HG03103 (cell line): ENCODE data around the gene ZNRF2.

ENCODE experiments used
- ATAC-seq: cut with Tn5 transposase; IDR thresholded peaks from one replicate; pipeline ENCODE4 v1.9.1; 2021; ENCODE audit warnings: low read depth; ENCODE audit not compliant: unreplicated experiment

The ZNRF2 gene

DNA sequence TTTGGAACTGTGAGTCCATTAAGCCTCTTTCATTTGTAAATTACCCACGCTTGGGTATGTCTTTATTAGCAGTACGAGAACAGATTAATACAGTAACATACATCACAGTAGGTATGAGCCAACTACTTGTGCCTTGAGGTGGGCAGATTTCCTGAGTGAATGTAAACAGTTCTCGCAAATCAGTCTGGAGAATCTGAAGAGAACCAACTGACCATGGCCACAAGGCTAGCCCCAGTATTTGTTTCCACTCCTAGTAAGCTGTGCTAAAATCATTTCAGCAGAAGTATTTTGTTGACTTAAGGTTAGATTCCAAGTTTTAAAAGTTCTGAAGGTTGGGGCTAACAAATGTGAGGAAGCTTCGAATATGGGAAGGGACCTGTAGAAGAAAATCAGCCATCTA, 111.3 kb downstream of the ZNRF2 start:
- no peak for ATAC-seq

DNA sequence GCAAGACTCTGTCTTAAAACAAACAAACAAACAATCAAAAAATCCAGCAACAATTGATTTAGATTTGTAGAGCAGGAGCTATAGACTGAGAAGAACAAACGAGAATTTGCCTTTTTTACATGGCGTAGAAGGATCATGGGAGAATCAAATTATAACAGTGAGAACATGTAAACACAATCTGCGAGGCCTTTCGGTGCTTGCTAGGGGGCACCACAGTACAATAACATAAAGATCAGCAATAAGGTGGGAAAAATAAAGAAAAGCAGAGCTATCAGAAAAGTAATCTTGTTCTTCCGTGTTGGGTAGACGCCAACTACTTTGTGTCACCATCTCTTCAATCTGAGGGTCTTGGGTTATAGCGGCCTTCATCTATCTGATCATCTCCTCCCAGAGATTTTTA, 112.0 kb downstream of the ZNRF2 start:
- no peak for ATAC-seq

DNA sequence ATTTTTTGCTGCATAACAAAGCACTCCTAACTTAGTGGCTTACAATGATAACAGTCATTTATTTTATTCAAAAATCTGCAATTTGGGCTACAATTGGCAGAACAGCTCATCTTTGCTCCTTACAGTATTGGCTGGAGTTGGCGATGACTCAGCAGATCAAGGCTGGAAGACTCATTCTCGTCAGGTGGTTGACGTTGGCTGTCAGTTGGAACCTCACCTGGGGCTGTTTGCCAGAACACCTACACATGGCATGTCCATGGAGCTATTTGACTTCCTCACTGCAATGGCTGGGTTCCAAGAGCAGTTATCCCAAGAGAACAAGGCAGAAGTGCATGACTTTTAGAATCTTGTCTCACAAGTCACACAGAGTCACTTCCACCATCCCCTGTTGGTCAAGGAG, 119.1 kb downstream of the ZNRF2 start:
- ATAC-seq: no peak

GRCh38 chr7:30405179-30405578, 120.8 kb downstream of the ZNRF2 start:
- ATAC-seq: no peak

- ATAC-seq: no peak
These were observed 122.4 kb downstream of the ZNRF2 start for GRCh38 chr7:30406664-30407425.

DNA sequence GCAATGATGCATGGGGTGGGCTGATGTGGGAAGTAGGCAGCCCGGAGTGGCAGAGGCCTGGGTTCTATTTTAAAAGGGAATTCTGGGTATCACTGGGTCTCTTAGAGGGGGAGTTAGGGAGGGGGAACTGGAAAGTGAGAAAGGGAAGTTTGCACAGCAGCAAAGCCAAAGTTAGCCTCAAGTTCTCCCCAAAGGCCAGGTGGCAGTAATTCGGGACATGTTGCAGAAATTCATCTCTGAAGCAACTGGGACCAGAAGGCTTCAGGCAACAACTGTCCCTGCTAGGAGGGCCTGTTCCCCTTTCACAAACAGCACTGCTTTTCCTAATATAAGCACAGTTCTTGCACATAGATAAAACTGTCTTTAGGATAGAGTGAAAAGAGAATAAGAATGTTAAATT, 126.8 kb downstream of the ZNRF2 start:
- no peak for ATAC-seq

DNA sequence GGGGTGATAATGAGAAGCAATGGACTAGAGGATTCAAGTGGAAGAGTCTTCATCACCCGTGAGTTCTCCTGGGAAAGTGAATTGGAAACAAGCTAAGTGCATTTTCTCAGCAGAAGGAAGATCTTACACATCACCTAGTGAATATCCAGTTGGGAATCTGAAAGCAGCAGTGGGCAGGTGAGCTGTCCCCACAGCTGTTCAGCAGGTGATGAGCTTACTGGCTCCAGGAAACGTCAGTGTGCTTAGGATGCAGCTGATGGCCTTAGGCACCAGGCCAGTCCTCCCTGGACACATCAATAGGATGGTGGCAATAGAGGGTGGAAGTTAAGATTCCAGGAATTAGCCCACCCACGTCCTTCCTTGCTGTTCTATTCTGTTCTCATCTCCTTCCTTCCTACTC, 127.5 kb downstream of the ZNRF2 start:
- ATAC-seq: no peak

DNA sequence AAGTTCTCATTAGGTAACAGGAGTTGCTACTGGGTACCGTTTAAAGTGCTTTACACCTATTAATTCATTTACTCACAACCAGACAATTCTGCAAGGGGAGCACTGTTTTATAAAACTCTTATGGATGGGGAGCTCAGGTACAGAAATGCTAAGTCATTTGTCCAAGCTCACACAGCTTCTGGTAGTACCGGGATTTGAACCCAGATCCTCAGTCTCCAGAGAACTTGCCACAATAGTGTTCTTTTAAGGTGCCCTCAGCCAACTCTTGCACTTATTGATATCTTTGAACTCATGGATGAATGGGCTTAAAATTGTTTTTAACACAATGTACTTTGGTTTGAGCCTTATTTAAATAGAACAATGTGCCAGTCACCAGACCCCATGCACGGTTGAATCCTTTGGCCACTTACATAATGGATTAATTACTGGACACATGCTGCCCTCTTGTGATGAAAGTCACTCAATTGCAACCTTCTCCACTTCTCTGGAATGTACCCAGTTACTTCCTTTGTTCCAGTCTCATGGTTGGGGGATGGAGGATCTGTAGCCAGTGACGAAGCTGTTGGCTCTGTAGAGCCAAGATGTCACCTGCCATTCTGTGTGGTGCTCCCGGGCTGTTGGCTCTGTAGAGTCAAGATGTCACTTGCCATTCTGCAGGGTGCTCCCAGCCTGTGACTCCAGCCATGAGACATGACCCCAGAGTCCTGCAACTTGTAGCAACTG, 128.5 kb downstream of the ZNRF2 start:
- no peak for ATAC-seq

DNA sequence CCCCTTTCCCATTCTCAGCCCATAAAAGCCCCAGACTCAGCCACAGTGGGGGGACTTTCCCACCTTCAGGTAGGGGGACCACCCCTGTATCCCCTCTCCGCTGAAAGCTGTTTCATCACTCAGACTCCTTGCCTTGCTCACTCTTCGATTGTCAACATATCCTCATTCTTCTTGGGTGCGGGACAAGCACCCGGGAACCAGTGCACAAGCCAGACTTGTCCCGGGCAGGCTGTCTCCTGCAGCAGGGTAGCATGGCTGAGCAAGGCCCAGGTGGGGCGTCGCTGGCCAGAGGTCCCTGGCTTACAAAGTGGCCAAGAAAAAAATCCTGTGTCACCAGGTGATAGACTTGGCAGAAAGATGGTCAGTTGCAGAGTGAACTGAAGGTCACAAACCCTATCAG, 129.5 kb downstream of the ZNRF2 start:
- ATAC-seq: no peak
